ENCODE results near the gene RNF223.
"Not testable (repeated sequence)": the region's sequence is repeated elsewhere in the genome, so short reads cannot be mapped to it uniquely, and the experiment has no call there.

Gene RNF223

DNA sequence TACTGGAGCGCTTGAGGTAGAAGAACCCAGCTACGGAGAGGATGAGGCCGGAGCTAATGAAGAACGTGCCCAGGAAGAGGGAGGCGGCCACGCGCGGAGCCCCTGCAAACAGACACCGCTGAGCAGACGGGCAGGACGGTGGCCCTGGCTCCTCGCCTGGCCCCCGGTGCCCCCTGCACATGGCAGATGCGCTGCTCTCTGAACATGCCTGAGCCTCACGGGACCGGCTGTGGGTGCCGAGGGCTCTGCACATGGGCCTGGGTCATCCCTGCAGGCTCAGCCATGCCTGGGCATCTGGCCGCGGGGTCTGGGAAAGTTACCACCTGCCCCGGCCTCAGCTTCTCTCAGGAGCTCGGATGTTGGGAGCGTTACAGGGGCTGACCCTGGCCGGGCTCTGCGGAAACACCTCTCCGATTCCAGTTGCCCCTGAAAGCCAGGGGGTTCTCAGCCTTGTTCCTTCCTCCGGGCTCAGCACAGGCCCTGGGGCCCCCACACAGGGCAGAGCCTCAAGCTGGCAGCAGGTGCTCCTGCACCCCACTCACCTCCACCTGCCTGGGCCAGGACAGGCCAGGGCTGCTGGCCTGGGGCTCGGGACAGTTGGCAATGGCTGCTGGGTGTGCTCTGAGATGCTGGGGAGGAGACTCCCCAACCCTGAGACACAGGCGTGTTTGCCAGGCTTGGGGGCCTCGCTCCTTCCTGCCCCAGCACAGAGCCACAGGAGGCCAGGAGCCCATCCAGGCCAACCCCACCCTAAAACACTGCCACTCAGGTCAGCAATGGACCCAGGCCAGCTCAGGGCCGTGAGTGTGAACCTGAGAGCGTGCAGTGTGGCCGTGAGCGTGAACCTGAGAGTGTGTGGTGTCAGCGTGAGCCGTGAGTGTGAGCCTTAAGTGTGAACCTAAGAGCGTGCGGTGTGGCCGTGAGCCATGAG is 12.1 kb upstream of the RNF223 start:
- no peak for DNase-seq

- no peak for DNase-seq
These were observed 11.2 kb upstream of the RNF223 start for GRCh38 chr1:1085171-1085841.

DNA sequence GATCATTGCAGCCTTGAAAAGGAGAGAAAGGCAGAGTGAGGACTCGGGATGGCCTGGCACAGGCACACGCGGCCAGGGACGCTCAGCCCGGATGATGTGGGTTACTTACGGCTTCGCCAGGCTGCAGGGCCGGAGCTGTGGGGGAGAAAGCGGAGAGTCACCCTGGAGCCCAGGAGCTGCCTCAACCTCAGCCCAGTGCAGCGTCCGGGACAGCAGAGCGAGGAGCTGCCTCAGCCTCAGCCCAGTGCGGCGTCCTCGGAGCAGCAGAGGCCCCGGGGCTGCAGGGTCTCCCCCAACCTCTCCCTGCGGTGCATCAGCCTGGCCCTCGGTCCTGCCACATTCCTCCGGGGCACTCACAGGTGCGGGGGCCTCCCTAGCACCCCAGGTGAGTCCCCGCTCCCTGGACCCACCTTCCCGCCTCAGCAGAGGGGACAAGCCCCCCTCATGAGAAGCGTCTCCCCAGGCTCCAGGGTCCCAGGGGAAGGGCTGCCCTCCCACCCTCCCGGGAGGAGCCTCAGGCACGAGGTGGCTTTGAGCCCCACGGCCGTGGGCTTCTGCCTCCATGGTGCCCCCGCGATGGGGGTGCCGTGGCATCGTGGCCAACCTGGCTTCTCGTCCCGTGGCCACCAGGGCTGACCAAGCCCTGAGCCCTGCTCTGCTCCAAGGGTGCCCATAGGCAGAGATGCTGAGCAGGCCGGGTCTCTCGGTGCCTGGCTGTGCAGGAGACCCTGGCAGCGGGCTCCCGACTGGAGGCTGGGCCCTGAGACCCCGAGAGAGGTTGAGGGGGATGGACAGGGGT is 10.5 kb upstream of the RNF223 start:
- no peak for DNase-seq

- no peak for DNase-seq
These were observed 9.6 kb upstream of the RNF223 start for GRCh38 chr1:1083416-1084371.

DNA sequence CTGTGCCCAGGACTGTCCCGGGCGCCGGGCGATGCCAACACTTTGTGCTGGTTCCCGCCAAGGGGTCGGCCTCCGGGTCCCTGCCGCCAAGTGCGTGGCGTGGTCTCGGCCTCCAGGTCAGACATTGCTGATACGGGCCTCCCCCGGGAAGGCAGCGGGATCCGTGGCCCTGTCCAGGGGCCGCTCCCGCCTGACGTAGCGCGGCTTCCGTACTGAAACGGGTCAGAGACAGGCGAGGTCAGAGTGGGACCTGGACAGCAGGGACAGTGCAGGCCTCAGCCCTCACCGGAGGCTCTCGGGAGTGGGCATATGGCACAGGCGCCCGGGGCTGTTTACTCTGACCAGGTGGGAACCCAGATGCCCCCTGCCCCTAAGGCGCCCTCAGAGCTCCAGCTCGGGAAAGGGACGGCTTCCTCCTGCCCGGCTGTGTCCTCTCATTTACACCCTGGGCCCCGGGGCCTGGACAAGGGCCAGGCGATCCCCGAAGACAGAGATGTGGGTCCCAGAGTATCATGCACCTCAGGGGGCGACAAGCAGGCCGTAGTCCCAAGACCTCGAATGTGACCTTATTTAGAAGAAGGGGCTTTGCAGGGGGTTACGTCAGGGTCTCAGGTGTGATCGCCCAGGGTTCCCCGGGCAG is 8.8 kb upstream of the RNF223 start:
- no peak for DNase-seq

DNA sequence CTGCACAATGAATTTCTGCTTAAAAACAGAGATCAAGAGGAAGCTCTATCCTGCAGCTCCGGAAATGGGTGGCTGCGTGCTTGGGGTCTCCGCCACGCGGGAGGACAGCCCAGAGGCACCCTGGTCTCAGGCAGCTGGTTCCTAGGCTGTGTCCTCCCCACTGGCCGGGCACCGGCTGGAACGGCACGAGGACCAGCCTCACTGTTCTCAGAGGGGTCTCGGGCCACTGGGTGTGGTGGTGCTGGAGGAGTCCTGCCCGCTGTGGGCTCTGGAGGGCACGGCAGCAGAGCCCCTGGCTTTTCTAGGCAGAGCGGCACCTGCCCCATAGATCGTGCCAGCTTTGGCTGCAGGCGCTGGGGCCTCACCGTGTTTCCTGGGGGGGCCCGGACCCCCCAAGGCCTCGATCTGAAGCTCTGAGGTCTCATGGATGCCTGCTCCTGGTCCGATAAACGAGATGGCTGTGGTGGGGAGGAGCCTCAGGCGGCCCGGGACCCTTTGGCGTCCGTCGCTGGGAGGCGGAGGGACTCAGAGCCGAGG is 8.2 kb upstream of the RNF223 start:
- DNase-seq: no peak

GRCh38 chr1:1081311-1082238 is 7.5 kb upstream of the RNF223 start:
- no peak for DNase-seq

DNA sequence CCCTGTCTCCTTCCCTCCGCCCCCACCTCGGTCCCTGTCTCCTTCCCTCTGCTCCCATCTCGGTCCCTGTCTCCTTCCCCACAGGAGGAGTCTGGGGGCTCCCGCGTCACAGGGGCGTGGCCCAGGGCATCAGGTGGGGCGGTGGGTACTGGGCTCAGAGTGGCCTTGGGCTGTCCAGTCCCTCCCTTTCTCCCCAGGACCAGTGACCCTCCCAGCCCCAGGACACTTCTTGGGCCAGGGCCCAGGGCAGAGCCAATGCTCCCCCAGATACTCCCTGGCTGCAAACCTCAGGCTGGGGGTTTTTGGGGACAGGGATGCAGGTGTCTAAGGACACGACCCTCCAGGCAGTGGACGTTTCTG is 6.8 kb upstream of the RNF223 start:
- no peak for DNase-seq

- DNase-seq: no peak
These were observed 6.1 kb upstream of the RNF223 start for GRCh38 chr1:1080122-1080757.

- DNase-seq: no peak
These were observed 5.5 kb upstream of the RNF223 start for GRCh38 chr1:1079408-1080121.

GRCh38 chr1:1077396-1077795 is 3.3 kb upstream of the RNF223 start:
- not testable (repeated sequence) for DNase-seq

DNA sequence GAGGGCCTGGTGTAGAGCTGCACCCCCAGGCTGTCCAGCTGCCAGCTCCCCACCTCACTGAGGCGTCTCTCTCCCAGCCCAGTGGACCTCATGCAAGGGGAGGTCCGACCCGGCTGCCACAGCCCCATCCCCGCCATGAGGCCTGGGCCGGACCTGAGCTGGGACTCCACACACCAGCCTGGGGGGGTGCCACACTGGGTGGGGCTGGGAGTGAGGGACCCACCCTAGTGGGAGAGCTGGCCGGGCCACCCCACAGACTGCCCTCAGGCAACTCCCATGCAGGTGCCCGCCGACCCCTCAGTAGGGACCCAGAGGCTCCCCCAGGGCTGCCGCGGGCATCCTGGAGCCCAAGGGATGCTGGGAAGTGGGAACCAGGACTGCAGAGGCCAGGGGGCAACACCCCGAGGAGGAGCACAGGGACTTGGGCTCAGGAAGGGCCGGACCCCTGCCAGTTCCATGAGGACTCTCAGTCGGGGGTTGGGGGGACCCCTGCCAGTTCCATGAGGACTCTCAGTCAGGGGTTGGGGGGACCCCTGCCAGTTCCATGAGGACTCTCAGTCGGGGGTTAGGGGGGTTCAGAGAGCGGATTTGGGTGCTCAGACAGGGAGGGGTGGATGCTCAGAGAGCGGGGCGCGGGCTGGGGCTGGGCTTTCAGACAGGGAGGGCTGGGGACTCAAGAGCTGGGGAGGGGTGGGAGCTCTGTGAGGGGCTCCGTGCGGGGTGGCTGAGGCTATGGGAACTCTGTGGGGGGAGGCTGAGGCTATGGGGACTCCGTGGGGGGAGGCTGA is 1.2 kb upstream of the RNF223 start:
- DNase-seq: no peak

DNA sequence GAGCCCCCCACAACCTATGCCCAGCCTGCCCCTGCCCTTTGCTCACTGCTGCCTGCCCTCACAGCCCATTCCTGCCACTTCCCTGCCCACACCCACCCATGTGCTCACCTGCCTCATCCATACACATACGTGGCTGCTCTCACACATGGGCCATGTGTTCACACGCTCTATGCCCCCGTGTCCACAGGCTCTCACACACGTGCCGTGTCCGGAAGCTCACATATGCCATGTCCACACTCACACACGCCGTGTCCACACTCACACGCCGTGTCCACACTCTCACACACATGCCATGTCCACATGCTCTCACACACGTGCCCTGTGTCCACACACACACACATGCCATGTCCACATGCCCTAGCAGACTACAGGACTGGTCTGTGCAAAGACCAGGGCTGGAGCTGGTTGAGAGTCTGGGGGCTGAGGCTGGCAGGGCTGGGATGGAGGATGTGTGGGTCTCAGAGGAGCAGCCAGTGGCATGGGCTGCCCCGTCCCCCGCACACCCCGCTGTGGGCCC is 583 bp upstream of the RNF223 start:
- no peak for DNase-seq

- no peak for DNase-seq
These were observed 1.0 kb downstream of the RNF223 start for GRCh38 chr1:1072849-1073742.

DNA sequence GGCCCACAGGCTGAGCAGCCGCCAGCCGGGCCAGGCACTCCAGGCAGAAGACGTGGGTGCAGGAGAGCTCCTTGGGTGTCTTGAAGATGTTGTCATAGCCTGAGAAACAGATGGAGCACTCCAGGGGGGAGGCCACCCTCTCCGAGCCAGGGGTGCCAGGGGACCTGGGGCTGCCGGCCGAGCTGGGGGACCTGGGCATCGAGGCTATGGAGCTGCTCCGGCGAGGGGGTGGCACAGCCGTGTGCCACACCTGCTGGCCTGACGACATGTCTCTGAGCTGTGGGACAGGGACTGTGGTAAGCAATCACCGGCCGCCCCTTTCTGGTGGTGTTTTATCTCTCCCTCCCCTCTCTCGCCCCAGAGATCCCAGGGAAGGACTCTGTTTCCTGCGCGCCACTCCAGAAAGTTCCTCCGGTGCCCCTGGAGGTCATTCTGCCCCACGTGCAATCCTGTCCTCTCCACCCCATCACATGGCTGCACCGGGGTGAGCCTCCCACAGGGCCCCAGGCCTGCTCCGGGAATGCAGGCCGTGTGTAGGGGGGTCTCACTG is 1.7 kb downstream of the RNF223 start:
- no peak for DNase-seq

GRCh38 chr1:1071486-1072298 is 2.4 kb downstream of the RNF223 start:
- no peak for DNase-seq
